HepG2 (cell line): ENCODE measurements around the gene SLIT1. TPM values are rescaled to one million over a fixed set of nuclear protein-coding genes. Genes with fewer than 3 reads are reported as not detected.

ENCODE experiments used
- ARNTL ChIP-seq: sonication (generic); formaldehyde crosslinking; IDR thresholded peaks from 2 replicates; pipeline ENCODE4 v1.4.0; 2020; ENCODE audit warnings: mild to moderate bottlenecking, missing genetic modification reagents
- ETS1 ChIP-seq: sonication (generic); formaldehyde crosslinking; IDR thresholded peaks from 2 replicates; pipeline ENCODE4 v1.4.0; 2020; ENCODE audit warnings: missing genetic modification reagents
- ETV6 ChIP-seq: sonication (generic); formaldehyde crosslinking; conservative IDR thresholded peaks from 2 replicates; pipeline ENCODE4 v1.4.0; 2020; ENCODE audit warnings: missing genetic modification reagents
- FOSL2 ChIP-seq: sonication (generic); formaldehyde crosslinking; IDR thresholded peaks from 2 replicates; pipeline ENCODE4 v1.4.0; 2020; ENCODE audit warnings: missing genetic modification reagents
- HNF4G ChIP-seq, 2 experiments: sonication (generic) in 1 of 2; formaldehyde crosslinking in 1 of 2; IDR thresholded peaks; 2 replicates each; pipeline versions ENCODE4 v1.4.0 to v1.6.1; 2011 to 2020; ENCODE audit warnings: borderline replicate concordance in 2 of 2, low read depth in 2 of 2, mild to moderate bottlenecking in 2 of 2, low read length in 1 of 2, missing genetic modification reagents in 1 of 2, moderate library complexity in 1 of 2
- JDP2 ChIP-seq: sonication (generic); formaldehyde crosslinking; IDR thresholded peaks from 2 replicates; pipeline ENCODE4 v1.8.1; 2022; ENCODE audit warnings: missing genetic modification reagents, borderline replicate concordance
- KMT2A ChIP-seq: sonication (generic); formaldehyde crosslinking; IDR thresholded peaks from 2 replicates; pipeline ENCODE4 v1.4.0; 2020; ENCODE audit warnings: missing genetic modification reagents
- ONECUT2 ChIP-seq: sonication (generic); formaldehyde crosslinking; IDR thresholded peaks from 2 replicates; pipeline ENCODE4 v1.4.0; 2020; ENCODE audit warnings: missing genetic modification reagents
- PRPF4 ChIP-seq: fragments of 200-400 bp; formaldehyde crosslinking; IDR thresholded peaks from 2 replicates; pipeline ENCODE4 v1.6.1; 2016; ENCODE audit warnings: low read length, low read depth; ENCODE audit not compliant: poor library complexity, severe bottlenecking
- RFX5 ChIP-seq: IDR thresholded peaks from 2 replicates; pipeline ENCODE4 v1.6.1; 2011; ENCODE audit warnings: low read depth, low read length, improper control_type of control experiment
- SRY ChIP-seq: sonication (generic); formaldehyde crosslinking; IDR thresholded peaks from 2 replicates; pipeline ENCODE4 v1.8.0; 2022; ENCODE audit warnings: mild to moderate bottlenecking, missing genetic modification reagents
- YY1 ChIP-seq: IDR thresholded peaks from 2 replicates; pipeline ENCODE4 v1.6.1; 2011; ENCODE audit warnings: low read length, low read depth, moderate library complexity, mild to moderate bottlenecking; ENCODE audit not compliant: insufficient read depth, insufficient replicate concordance
- ZFP82 ChIP-seq: sonication (generic); formaldehyde crosslinking; IDR thresholded peaks from 2 replicates; pipeline ENCODE4 v1.5.1; 2020; ENCODE audit warnings: mild to moderate bottlenecking, missing genetic modification reagents, borderline replicate concordance
- ZNF30 ChIP-seq: sonication (generic); formaldehyde crosslinking; IDR thresholded peaks from 2 replicates; pipeline ENCODE4 v1.5.0; 2020; ENCODE audit warnings: mild to moderate bottlenecking, missing genetic modification reagents
- polyA plus RNA-seq, 8 experiments: library from polyadenylated mRNA; depleted of rRNA in 3 of 8; stranded (reverse) in 7 of 8; unstranded in 1 of 8; fragments of >200 nt; fragmentation: Illumina TruSeq in 4 of 8; extraction: Trizol in 4 of 8; gene quantifications; 2 replicates each; pipeline versions ENCODE4 v1.2.1 to v1.2.3, GENCODE V29; 2011 to 2016; ENCODE audit warnings: low read depth in 4 of 8, missing spikeins in 1 of 8, mixed read lengths in 1 of 8; ENCODE audit not compliant: insufficient read depth in 1 of 8
- total RNA-seq, 5 experiments: library from RNA; depleted of rRNA; stranded (reverse); fragments of >200 nt; fragmentation: Illumina TruSeq; extraction: Trizol; gene quantifications; 2 replicates each; pipeline ENCODE4 v1.2.3, GENCODE V29; 2016; ENCODE audit warnings: low read depth in 1 of 5
- TF ChIP-seq, protein P1 (sequence below): sonication (generic); formaldehyde crosslinking; IDR thresholded peaks from 2 replicates; pipeline ENCODE4 v1.4.0; 2020; ENCODE audit warnings: mild to moderate bottlenecking, missing genetic modification reagents
- TF ChIP-seq, protein P2 (sequence below): sonication (generic); formaldehyde crosslinking; IDR thresholded peaks from 2 replicates; pipeline ENCODE4 v1.5.0; 2020; ENCODE audit warnings: mild to moderate bottlenecking, missing genetic modification reagents, borderline replicate concordance
- TF ChIP-seq, protein P3 (sequence below): sonication (generic); formaldehyde crosslinking; IDR thresholded peaks from 2 replicates; pipeline ENCODE4 v1.4.0; 2020; ENCODE audit warnings: missing genetic modification reagents

Gene SLIT1
- total and polyA plus RNA-seq, 2 of the 13 experiments (the other 11 are each of a cell fraction or from before 2014, with no cell fraction given) = 0.09 to 0.33 TPM

DNA sequence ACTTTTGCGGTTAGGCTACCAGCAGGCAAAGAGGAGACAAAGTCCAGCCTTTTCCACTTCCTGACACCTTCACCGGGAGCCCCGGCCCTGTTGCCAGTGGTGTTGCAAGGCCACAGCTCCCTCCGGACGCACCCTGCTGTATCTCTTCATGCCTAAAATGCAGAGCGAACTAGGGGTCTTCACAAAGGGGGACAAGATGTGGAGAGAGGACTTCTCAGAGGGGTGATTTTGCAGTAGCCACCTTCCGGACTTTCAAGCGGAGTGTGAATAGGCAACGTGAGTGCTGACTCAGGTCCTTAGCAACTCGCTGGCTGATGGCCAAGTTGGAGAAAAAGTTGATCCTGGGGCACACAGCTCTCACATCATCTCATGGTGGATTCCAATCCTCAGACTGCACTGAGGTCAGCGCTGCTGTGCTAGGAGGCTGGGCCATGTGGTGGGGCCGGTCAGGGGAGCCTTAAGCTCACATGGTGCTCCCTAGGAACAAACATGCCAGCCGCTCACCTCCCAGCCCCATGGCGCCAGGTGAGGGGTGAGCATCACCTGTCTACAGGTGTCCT lies 187.3 kb downstream of the SLIT1 start (continued):
- TF ChIP-seq, protein P1, sequence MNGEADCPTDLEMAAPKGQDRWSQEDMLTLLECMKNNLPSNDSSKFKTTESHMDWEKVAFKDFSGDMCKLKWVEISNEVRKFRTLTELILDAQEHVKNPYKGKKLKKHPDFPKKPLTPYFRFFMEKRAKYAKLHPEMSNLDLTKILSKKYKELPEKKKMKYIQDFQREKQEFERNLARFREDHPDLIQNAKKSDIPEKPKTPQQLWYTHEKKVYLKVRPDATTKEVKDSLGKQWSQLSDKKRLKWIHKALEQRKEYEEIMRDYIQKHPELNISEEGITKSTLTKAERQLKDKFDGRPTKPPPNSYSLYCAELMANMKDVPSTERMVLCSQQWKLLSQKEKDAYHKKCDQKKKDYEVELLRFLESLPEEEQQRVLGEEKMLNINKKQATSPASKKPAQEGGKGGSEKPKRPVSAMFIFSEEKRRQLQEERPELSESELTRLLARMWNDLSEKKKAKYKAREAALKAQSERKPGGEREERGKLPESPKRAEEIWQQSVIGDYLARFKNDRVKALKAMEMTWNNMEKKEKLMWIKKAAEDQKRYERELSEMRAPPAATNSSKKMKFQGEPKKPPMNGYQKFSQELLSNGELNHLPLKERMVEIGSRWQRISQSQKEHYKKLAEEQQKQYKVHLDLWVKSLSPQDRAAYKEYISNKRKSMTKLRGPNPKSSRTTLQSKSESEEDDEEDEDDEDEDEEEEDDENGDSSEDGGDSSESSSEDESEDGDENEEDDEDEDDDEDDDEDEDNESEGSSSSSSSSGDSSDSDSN = no peak; the same call in none of the 2 replicates
- TF ChIP-seq ONECUT2 (CRISPR knock-in tag) (no peak), JDP2 (CRISPR knock-in tag) (no peak), ZNF30 (CRISPR knock-in tag) (no peak), ARNTL (0 out of 2 replicates have a peak, but pooled peaks have one; percentile 39), ZFP82 (no peak), KMT2A (CRISPR knock-in tag) (no peak), PRPF4 (no peak), YY1 (no peak), SRY (CRISPR knock-in tag) (0 out of 2 replicates have a peak, but pooled peaks have one; percentile 38), HNF4G (IDR thresholded peaks at IDR 0.05; ENCODE audit: borderline replicate concordance, low read depth, low read length) (peak; percentile 48; the same call in 1 of the 2 replicates), HNF4G (CRISPR knock-in tag; IDR thresholded peaks at IDR 0.05; ENCODE audit: borderline replicate concordance, low read depth) (peak; percentile 66; the same call in 1 of the 2 replicates), ETS1 (CRISPR knock-in tag) (no peak), ETV6 (CRISPR knock-in tag) (no peak), RFX5 (no peak; the same call in 1 of the 2 replicates), FOSL2 (peak; percentile 56)
- TF ChIP-seq, protein P2, sequence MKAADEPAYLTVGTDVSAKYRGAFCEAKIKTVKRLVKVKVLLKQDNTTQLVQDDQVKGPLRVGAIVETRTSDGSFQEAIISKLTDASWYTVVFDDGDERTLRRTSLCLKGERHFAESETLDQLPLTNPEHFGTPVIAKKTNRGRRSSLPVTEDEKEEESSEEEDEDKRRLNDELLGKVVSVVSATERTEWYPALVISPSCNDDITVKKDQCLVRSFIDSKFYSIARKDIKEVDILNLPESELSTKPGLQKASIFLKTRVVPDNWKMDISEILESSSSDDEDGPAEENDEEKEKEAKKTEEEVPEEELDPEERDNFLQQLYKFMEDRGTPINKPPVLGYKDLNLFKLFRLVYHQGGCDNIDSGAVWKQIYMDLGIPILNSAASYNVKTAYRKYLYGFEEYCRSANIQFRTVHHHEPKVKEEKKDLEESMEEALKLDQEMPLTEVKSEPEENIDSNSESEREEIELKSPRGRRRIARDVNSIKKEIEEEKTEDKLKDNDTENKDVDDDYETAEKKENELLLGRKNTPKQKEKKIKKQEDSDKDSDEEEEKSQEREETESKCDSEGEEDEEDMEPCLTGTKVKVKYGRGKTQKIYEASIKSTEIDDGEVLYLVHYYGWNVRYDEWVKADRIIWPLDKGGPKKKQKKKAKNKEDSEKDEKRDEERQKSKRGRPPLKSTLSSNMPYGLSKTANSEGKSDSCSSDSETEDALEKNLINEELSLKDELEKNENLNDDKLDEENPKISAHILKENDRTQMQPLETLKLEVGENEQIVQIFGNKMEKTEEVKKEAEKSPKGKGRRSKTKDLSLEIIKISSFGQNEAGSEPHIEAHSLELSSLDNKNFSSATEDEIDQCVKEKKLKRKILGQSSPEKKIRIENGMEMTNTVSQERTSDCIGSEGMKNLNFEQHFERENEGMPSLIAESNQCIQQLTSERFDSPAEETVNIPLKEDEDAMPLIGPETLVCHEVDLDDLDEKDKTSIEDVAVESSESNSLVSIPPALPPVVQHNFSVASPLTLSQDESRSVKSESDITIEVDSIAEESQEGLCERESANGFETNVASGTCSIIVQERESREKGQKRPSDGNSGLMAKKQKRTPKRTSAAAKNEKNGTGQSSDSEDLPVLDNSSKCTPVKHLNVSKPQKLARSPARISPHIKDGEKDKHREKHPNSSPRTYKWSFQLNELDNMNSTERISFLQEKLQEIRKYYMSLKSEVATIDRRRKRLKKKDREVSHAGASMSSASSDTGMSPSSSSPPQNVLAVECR (CRISPR knock-in tag) = peak; percentile 21; the same call in 1 of the 2 replicates
- TF ChIP-seq, protein P3, sequence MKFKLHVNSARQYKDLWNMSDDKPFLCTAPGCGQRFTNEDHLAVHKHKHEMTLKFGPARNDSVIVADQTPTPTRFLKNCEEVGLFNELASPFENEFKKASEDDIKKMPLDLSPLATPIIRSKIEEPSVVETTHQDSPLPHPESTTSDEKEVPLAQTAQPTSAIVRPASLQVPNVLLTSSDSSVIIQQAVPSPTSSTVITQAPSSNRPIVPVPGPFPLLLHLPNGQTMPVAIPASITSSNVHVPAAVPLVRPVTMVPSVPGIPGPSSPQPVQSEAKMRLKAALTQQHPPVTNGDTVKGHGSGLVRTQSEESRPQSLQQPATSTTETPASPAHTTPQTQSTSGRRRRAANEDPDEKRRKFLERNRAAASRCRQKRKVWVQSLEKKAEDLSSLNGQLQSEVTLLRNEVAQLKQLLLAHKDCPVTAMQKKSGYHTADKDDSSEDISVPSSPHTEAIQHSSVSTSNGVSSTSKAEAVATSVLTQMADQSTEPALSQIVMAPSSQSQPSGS = peak; percentile 32; the same call in 1 of the 2 replicates
